OCI-M2 (cell line): ENCODE measurements around the gene ATP1B4.
"Not testable (repeated sequence)": the region's sequence is repeated elsewhere in the genome, so short reads cannot be mapped to it uniquely, and the experiment has no call there.

Experiments used
- DNase-seq: peaks from one replicate; lab custom pipeline; 2025; ENCODE audit not compliant: unreplicated experiment; lab: John Stamatoyannopoulos, UW

The ATP1B4 gene

DNA sequence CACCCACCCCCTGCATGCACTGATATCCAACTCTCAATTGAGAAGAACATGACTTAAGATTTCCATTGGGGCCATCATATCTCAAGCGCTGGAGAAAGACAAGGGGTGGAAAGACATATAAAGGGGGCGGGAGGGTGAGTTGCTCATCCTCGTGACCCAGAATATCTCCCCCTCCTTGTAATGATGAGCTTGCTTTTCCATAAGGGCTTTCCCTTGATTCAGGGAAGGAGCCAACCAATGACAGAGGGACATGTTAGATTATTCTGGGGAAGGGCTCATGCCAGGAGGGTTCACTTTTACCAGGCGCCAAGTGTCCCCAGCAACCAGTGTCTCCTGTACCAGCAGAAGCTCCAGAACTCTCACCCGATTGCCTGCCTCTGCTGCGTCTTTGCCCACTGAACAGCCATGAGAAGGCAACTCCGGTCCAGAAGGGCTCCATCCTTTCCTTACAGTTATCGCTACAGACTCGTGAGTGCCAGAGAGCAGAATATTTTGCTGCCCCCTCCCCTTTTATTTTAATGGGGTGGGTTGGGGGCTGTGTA lies at the start of gene ATP1B4:
ATP1B4 (plus strand) TSS at position 326 of the 542 bp plus-strand sequence; CDS start at position 406, 80 bp downstream.
- no peak for DNase-seq

DNA sequence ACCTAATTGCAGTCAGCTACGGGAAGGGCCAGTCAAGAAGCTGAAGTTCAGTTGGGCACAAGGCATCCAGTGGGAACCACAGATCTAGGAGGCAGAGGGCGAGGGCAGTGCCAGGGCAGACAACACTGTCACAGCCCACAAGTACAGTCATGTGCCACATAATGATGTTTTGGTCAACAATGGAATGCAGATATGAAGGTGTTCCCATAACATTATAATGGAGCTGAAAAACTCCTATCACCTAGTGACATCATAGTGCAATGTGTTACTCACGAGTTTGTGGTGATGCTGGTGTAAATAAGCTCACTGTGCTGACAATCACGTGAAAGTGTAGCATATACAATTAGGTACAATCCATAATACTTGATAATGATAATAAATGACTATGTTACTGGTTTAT lies 46.1 kb upstream of the ATP1B4 start:
- DNase-seq: no peak

DNA sequence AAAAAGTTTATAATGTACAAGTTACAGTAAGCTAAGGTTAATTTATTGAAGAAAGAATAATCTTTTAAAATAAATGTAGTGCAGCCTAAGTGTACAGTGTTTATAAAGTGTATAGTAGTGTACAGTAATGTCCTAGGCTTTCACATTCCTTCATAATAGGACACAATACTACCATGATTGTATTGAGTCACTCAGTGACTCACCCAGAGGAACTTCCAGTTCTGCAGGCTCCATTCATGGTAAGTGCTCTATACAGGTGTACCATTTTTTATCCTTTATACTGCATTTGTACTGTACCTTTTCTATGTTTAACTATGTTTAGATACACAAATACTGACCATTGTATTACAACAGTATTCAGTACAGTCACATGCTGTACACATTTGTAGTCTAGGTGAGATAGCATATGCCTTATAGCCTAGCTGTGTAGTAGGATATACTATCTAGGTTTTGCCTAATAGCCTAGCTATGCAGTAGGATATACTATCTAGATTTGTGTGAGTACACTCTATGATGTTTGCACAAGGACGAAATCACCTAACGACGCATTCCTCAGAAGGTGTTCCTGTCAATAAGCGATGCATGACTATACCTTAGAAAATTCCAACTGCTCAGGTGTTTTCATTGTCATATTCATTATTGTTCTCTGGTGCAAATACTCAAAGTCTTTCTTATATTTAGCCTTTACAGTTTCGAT lies 45.2 kb upstream of the ATP1B4 start:
- DNase-seq: no peak

DNA sequence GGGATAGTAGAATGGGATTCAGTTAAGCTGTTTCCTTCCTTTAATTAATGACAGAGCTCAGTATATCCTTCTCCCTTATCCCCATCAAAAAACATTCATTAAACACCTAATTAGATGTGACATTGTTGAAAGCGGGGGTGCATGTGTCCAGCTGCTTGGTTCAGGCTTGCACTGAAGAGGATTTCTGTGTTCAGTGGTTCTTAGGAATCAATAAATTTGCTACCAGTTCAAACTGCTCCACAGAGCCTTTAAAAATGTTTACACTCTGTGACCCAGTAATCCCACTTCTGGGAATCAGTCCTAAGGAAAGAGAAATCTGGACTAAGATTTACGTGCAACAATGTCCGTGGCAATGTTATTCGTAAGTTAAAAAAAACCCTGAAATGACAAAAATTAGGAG lies 43.5 kb upstream of the ATP1B4 start:
- no peak for DNase-seq

DNA sequence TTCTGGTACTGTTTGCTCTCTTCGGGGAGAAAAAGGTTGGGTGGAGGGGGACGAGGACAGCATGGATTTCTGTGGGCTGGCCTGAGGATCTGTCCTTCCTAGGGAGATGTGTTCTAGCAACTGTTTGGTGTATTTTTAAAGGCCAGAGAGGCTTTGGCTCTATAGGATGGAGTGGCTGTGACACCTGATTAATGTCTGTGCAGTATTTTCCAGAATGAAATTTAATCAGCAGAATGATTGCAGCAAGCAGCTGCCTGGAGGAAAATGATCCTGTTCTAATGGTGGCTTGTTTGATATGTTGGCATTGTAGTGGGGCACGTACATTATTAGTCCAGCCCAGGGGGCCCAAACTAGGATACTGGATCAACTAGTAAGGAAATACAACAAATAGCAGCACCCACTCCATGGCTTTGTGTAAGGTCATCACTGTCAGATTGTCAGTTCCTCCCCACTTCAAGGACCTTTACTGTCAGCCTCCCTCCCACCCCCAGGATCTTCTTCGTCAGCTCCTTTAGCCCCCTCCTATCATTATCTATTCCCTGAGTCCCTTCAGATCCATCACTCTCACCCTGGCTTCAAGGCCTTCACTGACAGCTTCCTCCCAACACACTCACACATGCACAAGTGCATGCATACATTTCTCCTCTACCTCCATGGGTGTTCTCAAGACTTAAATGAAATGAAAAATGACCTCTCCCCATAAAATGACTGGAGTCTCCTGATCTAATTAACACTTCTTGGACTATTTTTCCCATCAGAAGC lies 40.2 kb upstream of the ATP1B4 start:
- no peak for DNase-seq

DNA sequence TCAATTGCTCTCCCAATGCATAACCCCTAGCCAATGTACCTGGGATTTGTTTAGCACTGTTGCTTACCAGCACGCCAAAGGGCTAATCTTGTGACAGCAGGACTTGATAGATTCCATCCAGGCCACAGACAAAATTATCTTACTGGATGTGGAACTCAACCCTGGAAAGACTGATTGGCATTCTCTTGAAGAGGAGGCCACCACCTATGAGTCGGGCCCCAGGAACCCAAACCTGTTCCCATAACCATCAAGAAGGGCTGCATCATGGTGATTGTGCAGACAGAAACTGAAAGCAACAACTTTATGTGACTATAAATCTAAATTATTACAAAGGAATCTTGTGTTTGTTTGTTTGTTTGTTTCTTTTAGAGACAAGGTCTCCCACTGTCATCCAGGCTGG lies 30.8 kb upstream of the ATP1B4 start:
- no peak for DNase-seq

DNA sequence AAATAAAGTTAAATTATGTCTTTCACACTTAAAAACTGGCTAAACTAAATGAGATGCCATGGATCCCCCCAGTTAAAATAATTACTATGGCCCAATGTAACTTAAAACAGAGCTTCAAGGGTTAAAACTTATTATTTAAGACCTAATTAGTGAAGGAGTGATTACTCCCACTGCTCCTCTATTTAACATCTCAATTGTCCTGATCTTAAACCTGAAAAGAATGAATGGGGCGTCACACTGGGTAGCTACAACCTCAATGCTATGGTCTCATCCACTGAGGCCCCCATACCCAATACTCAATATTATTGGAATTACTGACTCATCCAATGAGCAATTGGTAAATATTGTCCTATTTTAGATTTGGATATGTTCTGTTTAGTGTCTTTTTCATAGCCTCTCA lies 29.5 kb upstream of the ATP1B4 start:
- no peak for DNase-seq

DNA sequence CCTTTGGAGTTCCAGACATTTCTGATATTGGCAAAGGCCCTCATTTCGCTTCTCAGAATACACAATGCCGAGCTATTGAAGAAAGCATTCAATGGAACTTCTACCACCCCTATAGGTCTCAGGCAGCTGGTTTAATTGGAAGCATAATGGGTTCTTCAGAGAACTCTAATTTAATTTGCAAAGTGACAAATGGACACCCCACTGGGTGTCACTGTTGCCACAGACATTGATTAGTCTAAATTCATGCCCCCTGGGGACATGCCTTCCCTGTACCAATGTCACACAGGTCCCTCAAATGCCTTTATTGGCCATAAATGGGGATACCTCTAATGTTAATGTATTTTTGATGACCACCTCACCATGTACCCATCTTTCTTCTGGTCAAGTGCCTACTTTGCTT lies 27.7 kb upstream of the ATP1B4 start:
- no peak for DNase-seq

DNA sequence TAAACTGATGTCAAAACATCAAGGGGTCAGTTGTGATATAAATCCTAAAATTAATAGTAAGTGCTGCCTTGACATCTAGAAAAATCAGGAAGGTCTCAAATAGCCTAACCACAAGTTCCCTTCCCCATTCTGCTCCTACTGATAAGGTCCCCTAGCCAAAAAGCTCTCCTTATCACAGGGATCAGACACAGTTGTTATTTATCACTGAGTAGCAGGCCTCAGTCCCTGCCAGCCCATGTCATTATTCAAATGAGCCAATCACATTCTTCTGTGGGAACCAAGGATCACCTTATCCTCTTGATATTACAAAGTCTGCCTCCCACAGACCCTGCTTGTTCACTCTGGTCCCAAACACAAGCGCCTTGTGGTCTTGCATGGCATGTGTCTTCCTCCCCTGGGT lies 27.3 kb upstream of the ATP1B4 start:
- DNase-seq: no peak

DNA sequence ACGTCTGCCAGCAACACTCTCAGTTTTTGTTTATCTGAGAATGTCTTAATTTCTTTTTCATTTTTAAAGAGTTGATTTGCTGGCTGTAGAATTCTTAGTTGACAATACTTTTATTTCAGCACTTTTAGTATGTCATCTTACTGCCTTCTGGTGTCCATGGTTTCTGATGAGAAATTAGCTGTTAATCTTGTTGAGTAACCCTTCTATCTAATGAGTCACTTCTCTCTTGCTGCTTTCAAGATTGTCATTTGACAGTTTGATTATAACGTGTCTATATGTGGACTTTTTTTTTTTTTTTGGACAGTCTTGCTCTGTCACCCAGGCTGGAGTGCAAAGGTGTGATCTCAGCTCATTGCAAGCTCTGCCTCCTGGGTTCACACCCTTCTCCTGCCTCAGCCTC lies 26.6 kb upstream of the ATP1B4 start:
- no peak for DNase-seq

DNA sequence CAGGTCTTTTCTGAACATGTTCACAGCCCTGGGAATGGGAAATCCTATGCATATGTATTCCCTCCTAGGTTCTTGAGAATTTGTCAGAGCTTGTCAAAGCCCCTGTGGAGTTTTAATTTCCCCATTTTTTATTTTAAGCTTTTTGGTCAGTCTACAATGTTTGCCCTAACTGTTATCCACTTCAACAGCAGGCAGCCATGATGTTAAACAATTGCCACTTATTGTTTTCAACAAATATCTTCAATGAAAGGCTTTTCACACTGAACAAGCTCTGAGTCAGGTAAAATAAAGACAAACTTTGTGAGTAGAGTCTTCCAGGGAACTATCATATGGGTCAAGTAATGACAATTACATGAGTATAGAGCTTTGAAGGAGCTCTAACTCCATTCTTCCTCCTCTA lies 25.0 kb upstream of the ATP1B4 start:
- DNase-seq: no peak

DNA sequence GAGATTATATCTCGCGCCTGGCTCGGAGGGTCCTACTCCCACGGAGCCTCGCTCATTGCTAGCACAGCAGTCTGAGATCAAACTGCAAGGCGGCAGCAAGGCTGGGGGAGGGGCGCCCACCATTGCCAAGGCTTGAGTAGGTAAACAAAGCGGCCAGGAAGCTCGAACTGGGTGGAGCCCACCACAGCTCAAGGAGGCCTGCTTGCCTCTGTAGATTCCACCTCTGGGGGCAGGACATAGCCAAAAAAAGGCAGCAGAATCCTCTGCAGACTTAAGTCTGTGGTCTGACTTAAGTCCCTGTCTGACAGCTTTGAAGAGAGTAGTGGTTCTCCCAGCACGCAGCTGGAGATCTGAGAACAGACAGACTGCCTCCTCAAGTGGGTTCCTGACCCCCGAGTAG lies 17.3 kb upstream of the ATP1B4 start:
- DNase-seq: not testable (repeated sequence)

DNA sequence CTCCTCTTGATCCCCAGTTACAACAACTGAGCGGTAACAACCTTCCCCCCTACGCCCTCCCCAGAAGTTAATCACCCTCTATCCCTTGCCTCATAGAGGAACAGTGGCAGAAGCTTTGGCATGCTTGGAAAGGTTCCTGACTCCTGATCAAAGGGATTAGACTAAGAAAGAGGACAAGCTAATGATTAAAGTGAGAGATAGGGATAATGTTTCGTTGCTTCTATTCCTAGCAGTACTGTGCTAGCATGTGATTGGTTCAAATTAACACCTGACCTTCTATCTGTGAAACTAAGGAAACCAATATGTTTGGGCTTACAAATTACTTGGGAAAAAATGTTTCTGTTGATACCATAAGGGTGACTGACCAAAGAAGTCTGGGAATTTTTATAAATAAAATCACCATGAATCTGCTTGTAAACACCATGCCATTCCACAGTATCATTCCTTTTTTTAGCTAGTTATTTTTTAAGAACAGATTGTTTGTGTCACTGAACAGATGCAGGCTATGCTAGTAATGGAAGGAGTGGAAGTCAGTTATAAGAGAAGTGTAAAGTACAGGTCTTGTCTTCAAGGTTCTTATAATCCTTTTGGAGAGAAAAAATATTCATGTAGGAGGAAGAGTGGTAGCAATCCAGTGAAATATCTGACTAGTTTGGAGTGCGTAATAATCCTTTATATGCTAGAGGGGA lies 11.3 kb upstream of the ATP1B4 start:
- DNase-seq: no peak

DNA sequence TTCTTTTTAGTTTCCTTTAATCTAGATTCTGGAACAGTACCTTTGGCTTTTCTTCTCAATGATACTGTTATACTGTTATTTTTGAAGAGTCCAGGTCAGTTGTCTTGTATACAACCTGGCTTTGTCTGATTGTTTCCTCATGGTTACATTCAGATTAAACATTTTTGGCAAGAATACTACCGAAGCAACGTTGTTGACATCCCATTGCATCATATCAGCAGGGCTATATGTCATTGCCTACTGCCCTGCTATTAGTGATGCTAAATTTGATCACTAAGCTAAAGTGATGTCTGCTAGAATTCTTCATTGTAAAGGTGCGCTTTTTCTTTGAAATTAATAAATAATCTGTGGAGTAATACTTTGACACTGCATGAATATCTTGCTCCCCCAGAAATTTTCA lies 5.8 kb upstream of the ATP1B4 start:
- DNase-seq: no peak

DNA sequence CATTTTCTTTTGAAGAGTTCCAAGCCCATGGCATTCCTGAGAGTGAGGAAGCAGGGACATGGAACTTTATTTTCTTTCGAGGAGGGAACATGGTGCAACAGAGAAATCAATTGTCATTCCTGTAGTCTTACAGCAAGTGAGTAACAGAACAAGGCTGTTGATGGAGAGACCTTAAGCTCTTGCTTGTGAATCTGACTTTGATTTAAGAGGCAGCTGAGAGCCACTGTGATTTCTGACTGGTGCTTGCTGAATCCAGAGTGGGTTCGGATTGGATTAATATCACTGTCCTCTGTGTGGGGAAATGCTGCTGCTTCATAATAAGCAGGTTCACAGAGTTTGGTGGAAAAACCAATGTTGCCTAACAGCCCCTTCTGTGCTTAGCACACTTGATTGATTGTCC lies 4.7 kb upstream of the ATP1B4 start:
- no peak for DNase-seq

DNA sequence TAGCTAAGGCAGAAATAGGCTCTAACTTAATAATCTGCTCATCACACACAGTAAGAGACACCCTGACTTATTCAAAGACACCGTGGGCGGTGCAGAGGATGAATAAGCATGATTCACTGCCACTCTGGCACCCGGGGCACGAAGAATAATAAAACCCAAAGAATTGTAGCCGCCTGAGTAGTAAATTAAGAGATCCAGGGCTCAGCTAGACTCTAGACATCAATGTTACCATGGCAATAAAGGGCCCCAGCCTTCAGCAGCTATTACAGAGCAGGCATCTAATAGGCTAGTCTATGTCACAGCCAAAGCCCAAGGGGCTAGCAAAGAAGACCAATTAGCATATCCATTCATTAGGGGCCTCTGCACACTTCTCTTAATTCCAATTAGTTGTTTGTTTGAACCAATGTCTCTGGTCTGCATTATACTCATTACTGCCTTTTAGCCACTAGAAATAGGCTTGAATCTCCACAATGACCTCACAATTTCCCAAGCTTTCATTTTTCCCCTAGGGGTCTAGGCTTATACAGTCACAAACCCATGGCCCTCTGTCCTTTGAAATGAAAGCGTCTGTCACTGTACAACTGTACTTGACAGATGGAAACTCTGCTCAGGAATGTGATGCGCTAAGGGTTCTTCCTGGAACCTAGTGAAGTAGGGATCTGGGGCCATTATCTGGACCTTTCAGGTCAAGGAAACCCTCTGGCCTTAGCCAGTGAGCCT lies 3.0 kb upstream of the ATP1B4 start:
- no peak for DNase-seq

DNA sequence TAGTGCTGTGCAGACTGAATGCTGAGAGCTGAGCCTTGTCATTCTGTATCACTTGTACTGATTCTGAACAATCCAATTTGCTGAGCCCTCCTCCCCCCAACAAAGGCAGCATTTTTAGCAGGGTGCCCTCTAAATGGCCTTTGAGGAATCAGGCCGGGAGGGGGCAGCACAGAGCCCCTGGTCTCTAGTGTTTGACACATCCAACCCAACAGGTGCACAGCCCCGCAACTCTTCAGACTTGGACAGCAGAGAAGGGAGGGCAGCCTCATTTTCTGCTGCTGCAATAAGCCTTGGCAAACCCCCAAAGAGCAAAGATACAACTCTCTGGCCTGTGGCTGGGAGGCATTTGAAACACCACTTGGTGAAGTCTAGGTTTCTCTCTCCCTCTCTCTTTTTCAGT lies 3.4 kb downstream of the ATP1B4 start:
- DNase-seq: no peak

DNA sequence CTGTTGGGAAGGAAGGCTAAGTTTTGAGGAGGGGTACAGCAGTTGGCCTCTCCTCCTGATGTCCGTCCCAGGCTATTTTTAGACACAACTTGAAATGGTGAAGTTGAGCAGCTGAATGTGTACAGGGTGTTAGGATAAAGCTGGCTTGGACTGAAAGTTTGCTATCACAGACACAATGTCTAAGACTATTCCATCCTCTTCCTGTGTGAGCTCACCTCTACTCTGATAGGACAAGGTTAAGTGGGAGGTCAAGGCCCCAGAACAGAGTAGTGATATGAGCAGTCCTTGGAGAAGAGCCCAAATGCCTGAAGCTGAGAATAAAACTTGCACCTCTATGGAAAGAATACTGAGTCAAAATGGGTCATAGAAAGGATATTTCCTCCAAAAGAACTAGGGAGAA lies 4.1 kb downstream of the ATP1B4 start:
- no peak for DNase-seq

DNA sequence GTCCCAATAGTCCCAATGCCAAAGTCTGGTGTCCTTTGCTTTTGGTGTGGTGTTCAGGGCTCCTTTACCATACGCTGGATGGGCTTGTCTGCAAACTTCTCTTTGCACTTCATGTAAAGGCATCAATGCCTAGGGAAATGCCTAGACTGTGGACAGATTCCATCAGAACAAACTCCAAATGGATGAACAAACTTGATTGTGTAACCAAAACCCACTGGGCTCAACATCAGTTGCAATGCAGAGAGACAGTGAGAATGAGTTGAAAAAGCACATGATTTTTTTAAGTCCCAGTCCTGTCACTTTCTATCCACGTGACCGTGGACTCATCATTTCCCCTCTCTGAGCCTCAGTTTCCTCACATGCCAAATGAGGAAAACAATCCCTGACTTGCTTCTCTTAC lies 4.9 kb downstream of the ATP1B4 start:
- DNase-seq: no peak

DNA sequence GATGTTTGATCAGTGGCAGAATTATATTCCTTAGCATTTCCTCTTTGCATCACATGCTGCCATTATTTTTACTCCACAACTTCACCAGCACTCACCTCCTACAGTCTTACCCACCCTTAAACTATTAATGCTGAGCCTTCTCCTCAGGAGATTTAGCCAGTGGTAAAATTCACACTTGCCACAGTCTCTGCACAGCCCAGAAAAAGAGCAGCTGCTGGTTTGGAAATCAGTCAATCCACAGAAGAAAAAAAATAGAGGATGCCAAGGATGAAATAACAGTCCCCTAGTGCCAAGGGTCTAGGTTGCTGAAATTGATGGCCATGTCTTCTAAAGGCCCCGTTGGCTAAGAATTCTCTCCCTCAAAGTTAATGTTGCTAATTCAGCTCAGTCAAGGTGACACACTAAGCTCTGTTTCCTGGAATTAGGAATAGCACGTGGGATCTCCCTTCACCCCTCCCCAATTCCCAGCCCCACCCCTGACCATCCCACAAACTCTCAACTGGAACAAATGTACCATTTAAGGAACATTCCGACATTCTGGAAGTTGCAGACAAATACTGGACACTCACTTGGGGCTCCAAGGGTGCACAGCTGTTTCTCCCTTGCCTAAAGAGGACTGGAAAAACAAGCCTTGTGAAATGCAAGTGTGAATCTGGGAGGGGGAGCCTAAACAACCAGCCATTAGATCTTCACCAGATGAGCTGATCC lies 5.7 kb downstream of the ATP1B4 start:
- no peak for DNase-seq
